ENCODE data around the gene FAM47E. TPM values are rescaled to one million over a fixed set of nuclear protein-coding genes. Genes with fewer than 3 reads are reported as not detected.

Gene FAM47E
- total and polyA plus RNA-seq, 2 donors (not counting 3 experiments of a cell fraction or from before 2014, with no cell fraction given), result 0.11 TPM; not detected in 1

DNA sequence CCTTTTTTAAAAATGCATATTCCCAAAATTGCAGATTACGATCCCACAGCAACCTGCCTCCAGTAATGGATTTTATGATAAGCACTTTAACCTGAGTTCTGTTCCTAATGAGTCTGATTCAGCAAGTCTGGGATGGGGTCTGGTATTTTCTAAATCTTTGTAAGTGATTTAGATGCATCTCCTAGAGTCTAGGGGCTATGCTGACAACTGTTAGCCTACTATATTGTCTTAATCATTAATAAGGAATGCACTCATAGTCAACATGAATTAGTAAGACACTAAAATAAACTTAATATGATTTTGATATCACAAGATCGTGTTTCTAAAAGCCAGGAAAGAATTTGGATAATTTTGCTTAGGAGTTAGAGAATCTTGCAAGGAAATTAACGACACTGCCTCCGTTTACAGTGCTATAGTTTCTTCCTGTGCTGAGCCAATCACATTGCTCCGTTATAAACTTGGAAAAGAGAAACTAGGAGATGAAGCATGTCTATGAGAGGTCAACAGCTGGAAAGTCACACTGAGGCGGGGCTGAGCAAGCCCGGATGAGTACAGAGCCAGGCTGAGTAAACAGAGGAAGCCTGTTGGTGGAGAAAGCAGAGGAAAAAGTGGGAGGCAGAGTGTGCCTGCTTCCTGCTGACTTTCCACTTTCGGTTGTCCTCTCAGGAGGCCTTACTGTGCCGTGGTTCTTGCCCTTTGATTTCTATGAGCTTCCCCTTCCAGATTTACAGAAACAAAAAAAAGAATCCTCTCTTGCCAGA, 43.3 kb upstream of the FAM47E start:
- Histone ChIP-seq H4K20me1 (replicated peaks; ENCODE audit: control insufficient read depth, extremely low read depth, insufficient read depth, low read length) (no peaks in the 10 kb centered on the region), H2AFZ (ENCODE audit: low read depth, low read length) (peak overlapping the region; percentile 52), H3K27ac (ENCODE audit: insufficient read depth, low read depth, low read length) (peak overlapping the region; percentile 88), H3K9me3 (replicated peaks; ENCODE audit: control insufficient read depth, insufficient read depth, low read length) (no peaks in the 10 kb centered on the region), H3K36me3 (ENCODE audit: control insufficient read depth in 2 of 2, extremely low read depth in 1 of 2, insufficient read depth in 2 of 2, low read length in 2 of 2) (no peaks in the 10 kb centered on the region), H3K4me1 (ENCODE audit: control insufficient read depth, extremely low read depth, insufficient read depth, low read length) (peaks cover 37% of the 10 kb centered on the region), H3K27me3 (ENCODE audit: control insufficient read depth in 2 of 2, insufficient read depth in 2 of 2, low read length in 2 of 2) (no peaks in the 10 kb centered on the region), H3K79me2 (ENCODE audit: control insufficient read depth, insufficient read depth, low read length) (peaks cover 84% of the 10 kb centered on the region), H3K9me1 (replicated peaks; ENCODE audit: control insufficient read depth, extremely low read depth, insufficient read depth, low read length) (no peaks in the 10 kb centered on the region), H3K4me2 (ENCODE audit: insufficient read depth, low read length) (peak overlapping the region; percentile 94), H3K9ac (replicated peaks; ENCODE audit: extremely low read depth, insufficient read depth, low read length) (peak overlapping the region; percentile 50), H3K4me3 (replicated peaks in 1 of 3; ENCODE audit: insufficient read depth in 1 of 3, low read depth in 1 of 3, low read length in 3 of 3) (peak overlapping the region in 2 of 3 experiments; percentile 9 to 54)
- intact Hi-C loops (cut with micrococcal nuclease) (loop anchor here (1.0 kb wide), 1 partner anchor 10 kb away; no protein-coding TSS in a partner anchor), dilution Hi-C loops (cut with MboI; ENCODE audit: extremely low pct_ligation_motif_present, low sequenced_read_pairs) (no loop called here)
- BruUV-seq (replicated peaks), result no TSS peak
- ChIA-PET POLR2A (no interaction called here), CTCF (interaction anchor here (1.4 to 9.1 kb wide), 3 partner anchors 10 to 170 kb away, joined by 3 to 89 read pairs (median 7); no protein-coding TSS in a partner anchor)
- peak; percentile 97 for DNase-seq (ENCODE audit: low read depth, low spot score)
- TF ChIP-seq POLR2A (IDR thresholded peaks at IDR 0.05; ENCODE audit: low read depth, low read length) (peak; percentile 74), GATA2 (IDR thresholded peaks at IDR 0.05; ENCODE audit: insufficient read depth, insufficient read length, low read depth, low read length) (no peak), MYC (IDR thresholded peaks at IDR 0.05; ENCODE audit: low read depth, low read length) (no peak), POLR2AphosphoS5 (IDR thresholded peaks at IDR 0.05; ENCODE audit: insufficient read depth, low read depth, low read length) (peak; percentile 87), FOS (IDR thresholded peaks at IDR 0.05; ENCODE audit: borderline replicate concordance, insufficient read depth, low read length) (peak; percentile 47), JUN (IDR thresholded peaks at IDR 0.05; ENCODE audit: borderline replicate concordance, insufficient read depth, insufficient read length, low read depth) (peak; percentile 41)
- TF ChIP-seq, protein P1, sequence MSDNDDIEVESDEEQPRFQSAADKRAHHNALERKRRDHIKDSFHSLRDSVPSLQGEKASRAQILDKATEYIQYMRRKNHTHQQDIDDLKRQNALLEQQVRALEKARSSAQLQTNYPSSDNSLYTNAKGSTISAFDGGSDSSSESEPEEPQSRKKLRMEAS (IDR thresholded peaks at IDR 0.05; ENCODE audit: insufficient read depth, insufficient read length), result peak; percentile 34
- peak; percentile 97 for FAIRE-seq

Measured in endothelial cell of umbilical vein (primary cell).